CD4-positive, alpha-beta T cell treated with Interleukin-15 for 4 hours (primary cell): Measurements from ENCODE around the gene SIN3A.
"Not testable (repeated sequence)": the region's sequence is repeated elsewhere in the genome, so short reads cannot be mapped to it uniquely, and the experiment has no call there.

Experiments used
- DNase-seq: peaks from one replicate; pipeline ENCODE4 v3.0.0-alpha.2; 2020; ENCODE audit warnings: low spot score

Gene SIN3A

GRCh38 chr15:75333654-75334419 lies 117.7 kb downstream of the SIN3A start:
- not testable (repeated sequence) for DNase-seq

- not testable (repeated sequence) for DNase-seq
Observed at GRCh38 chr15:75332093-75332492, 119.4 kb downstream of the SIN3A start.

GRCh38 chr15:75329571-75329970 lies 121.9 kb downstream of the SIN3A start:
- no peak for DNase-seq

- DNase-seq = no peak
Observed at GRCh38 chr15:75328493-75329314, 122.8 kb downstream of the SIN3A start.

GRCh38 chr15:75327491-75327890 lies 124.0 kb downstream of the SIN3A start:
- DNase-seq = no peak

GRCh38 chr15:75327005-75327404 lies 124.5 kb downstream of the SIN3A start:
- no peak for DNase-seq

GRCh38 chr15:75325922-75326321 lies 125.6 kb downstream of the SIN3A start:
- no peak for DNase-seq

GRCh38 chr15:75321711-75322110 lies 129.8 kb downstream of the SIN3A start:
- DNase-seq = no peak
